Measurements from ENCODE around the gene INS.
"Not testable (repeated sequence)": the region's sequence is repeated elsewhere in the genome, so short reads cannot be mapped to it uniquely, and the experiment has no call there.

Gene INS

DNA sequence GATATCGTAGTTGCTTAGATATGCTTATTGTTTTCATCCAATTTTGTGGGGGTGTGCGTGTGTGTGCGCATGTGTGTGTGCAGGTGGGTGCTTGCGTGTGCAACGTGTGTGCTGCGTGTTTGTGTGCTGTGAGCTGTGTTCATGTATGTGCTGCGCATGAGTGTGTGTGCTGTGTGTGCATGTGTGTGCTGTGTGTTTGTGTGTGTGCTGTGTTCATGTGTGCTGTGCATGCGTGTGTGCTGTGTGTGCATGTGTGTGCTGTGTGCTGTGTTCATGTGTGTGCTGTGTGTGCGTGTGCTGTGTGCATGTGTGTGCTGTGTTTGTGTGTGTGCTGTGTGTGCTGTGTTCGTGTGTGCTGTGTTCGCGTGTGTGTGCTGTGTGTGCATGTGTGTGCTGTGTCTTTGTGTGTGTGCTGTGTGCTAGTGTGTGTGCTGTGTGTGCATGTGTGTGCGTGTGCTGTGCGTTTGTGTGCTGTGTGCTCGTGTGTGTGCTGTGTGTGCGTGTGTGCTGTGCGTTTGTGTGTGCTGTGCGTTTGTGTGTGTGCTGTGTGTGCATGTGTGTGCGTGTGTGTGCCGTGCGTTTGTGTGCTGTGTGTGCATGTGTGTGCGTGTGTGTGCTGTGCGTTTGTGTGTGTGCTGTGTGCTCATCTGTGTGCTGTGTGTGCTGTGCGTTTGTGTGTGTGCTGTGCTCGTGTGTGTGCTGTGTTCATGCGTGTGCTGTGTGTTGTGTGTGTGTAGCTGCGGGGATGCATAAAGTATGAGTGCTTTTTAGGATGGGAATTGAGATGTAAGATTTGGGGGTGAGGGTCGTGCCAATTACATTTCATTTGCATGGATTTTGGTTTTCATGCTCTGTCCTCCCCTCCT is 29.4 kb downstream of the INS start:
- DNase-seq (ENCODE audit: low read depth): no peak

DNA sequence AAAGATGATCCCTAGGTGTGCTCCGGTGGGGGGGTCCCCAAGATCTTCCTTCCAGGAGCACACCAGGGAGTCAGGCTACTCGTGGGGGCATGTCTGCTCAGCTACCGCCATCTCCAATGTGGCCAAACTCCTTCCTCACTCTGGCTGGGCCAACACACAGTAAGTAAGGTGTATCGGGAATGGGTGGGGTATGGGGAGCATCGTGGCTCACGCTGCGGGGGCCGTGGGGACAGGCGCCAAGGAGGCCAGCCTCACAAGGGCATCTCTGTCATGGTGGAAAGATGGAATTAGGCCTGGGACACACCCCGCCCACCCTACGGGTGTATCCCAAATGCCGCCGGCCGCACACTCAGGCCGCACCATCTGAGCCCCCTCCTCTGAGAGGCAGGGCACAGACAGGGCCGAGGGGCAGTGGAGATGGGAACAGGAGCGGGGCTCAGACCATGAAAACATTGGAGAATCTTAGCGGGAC is 30.1 kb downstream of the INS start:
- DNase-seq (ENCODE audit: low read depth): no peak

DNA sequence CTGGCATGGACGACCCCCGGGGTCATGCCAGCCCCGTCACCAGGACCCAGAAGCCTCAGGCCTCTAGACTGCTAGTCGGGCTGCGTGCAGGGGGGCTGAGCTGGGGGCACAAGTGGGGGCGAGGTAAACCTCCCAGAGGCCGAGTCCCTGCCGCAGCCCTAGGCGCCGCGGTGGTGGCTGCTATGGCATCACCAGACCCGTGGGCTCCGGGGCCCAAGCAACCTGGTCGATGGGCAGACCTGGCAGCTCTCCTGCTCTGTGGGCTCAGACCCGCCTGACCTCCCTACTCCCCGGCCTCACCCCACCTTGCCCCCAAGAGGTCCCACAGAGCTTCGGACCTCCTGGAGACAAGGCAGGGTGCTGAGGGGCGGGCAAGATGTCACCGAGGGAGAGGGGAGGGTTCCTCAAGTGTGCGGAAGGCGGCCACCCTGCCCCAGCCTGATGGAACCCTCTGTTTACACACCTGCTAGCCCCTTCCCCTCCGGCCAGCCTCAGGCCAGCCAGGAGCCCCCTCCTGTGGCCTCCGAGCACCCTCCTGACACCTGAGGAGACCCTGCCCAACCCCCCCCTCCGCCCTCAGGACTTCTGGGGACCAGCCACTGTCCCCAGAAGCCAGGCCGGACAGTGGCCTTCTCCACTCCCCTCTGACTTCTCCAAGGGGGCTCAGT is 31.2 kb downstream of the INS start:
- no peak for DNase-seq (ENCODE audit: low read depth)

DNA sequence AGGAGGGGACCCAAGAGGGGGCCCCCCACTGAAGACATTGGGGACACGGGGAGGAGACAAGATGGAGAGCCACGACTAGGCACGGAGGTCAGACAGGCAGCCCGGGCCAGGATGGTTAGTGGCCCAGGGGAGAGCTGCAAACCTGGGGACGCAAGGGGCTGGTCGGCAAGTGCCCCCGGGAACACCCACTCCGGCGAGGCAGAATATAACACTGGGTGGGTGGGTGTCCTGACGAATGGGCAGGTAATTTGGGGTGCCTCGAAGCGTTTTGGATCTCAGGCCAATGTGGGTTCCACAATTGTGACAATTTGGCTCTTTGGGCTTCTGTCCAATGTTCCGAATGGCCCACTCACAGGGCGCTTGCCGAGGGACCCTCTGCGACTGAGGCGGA is 31.7 kb downstream of the INS start:
- no peak for DNase-seq (ENCODE audit: low read depth)

DNA sequence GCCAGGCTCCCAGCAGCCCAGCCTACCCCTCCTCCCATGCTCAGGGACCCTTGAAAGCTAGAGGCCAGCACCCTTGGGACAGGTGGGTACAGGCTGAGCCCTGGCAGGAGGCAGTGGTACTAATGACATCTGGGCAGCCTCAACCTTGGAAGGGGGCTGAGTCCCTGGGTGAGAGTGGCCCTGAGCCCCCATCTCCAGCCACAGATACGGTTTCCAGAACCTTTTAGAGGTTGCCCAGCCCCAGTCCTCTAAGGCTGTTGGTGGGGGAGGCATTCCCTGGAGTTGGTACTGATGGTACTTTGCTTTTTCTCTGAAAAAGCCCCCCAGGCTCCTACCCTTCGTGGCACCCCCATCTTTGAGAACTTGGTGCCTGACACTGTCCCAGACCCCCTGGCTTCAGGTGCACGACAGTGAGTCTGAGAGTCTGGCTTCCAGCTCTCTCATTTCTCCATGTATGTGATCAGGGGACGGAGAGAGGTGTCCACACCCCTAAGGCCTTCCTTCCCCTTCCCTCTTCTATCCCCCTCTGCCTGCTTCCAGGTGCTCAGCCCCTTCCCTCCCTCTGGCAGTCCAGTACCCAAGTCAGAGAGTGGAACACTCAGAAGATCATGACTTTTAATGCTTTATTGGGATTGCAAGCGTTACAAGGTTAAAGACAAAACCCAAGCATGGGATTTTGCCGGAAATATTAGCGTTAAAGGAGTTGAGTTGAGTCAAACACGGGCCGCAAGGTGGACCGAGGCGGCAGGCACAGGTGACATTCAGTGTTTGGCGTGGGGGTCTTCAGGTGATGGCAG is 32.3 kb downstream of the INS start:
- DNase-seq (ENCODE audit: low read depth): no peak

DNA sequence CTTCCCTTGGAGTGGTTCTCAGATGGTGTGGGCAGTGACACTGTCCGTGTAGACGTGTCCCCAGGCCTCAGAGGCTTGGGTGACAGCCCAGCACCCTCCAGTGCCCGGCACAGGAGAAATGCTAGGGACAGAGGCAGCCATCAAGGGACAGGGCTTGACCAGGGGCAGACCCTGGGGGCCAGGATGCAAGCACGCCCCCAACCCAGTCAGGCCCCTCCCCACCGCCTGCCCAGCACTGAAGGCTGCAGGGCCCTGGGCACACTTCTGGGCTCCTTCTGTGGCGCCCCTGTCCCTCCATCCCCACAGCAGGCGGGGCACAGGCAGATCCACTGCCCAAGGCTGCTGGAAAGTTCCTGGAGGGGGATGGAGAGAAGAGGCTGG is 32.9 kb downstream of the INS start:
- no peak for DNase-seq (ENCODE audit: low read depth)

DNA sequence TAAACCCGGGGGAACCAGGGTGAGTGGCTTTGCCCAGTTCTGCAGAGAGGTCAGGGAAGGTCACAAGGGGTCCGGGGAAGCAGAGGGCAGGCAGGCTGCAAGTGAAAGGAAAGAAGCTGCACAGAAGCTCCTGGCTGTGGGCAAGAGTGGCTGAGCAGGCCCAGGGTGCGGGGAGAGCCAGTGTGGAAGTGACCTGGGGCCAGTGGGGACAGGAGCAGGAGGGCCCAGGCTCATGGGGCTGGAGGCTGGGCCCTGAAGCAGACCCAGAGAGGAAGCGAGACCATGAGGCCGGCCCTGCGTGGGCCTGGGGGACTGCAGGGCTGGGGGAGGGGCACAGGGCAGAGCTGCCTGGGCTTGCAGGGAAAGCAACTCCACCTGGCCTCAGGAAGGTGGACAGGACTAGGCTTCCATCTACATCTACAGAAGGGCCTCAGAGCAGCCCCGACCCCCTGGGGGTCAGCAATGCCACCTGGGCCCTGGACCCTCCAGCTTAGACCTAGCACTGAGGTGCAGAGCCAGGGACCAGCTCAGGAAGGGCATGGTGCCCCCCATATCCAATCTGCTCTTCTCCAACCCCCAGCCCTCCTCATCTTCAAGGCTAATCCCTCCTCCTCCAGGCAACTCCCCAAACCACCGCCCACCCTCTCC is 33.4 kb downstream of the INS start:
- no peak for DNase-seq (ENCODE audit: low read depth)

DNA sequence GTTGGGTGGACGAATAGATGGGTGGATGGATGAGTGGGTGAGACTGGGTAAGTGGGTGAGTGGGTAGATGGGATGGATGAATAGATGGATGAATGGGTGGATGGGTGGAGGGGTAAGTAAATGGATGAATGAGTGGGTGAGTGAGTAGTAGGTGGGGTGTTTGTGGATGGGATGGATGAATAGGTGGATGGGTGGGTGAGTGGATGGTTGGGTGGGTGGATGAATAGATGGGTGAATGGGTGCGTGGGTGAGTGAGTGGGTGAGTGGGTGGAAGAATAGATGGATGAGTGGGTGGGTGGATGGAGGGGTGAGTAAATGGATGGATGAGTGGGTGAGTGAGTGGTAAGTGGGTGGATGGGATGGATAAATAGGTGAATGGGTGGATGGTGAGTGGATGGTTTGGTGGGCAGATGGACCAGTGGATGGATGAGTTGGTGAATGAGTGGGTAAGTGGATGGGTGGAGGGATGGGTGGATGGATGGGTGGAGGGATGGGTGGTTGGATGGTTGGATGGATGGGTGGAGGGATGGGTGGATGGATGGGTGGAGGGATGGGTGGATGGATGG is 34.4 kb downstream of the INS start:
- DNase-seq (ENCODE audit: low read depth): no peak

DNA sequence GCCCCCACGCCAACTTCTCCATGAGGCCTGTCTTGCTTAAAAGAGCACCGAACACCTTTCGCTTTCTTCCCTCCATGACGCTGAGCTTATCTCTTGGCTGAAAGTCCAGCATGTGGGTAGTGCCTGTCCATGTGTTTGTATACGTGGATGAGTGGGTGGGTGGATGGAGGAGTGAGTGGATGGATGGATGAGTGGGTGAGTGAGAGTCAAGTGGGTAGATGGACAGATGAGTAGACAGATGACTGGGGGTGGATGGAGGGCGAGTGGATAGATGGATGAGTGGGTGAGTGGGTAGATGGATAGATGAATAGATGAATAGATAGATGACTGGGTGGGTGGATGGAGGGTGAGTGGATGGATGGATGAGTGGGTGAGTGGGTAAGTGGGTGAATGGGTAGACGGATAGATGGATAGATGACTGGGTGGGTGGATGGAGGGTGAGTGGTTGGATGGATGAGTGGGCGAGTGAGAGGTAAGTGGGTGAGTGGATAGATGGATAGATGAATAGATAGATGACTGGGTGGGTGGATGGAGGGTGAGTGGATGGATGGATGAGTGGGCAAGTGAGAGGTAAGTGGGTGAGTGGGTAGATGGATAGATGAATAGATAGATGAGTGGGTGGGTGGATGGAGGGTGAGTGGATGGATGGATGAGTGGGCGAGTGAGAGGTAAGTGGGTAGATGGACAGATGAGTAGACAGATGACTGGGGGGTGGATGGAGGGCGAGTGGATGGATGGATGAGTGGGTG is 36.1 kb downstream of the INS start:
- not testable (repeated sequence) for DNase-seq (ENCODE audit: low read depth)

DNA sequence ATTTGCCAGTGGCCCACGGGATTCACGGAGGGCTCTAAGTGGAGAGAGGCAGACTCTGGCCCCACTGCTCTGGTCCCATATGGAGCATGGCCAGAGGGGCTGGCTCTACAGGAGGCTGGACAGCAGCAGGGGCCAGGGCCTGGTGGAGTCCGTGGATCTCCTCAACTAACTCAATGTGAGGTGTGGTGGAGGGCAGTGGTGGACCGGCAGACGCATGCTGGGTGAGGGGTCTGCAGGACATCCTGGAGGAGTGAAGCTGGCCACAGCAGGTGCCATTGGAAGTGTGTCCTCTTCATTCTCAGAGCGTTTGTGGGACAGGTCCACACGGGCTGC is 37.4 kb downstream of the INS start:
- no peak for DNase-seq (ENCODE audit: low read depth)

DNA sequence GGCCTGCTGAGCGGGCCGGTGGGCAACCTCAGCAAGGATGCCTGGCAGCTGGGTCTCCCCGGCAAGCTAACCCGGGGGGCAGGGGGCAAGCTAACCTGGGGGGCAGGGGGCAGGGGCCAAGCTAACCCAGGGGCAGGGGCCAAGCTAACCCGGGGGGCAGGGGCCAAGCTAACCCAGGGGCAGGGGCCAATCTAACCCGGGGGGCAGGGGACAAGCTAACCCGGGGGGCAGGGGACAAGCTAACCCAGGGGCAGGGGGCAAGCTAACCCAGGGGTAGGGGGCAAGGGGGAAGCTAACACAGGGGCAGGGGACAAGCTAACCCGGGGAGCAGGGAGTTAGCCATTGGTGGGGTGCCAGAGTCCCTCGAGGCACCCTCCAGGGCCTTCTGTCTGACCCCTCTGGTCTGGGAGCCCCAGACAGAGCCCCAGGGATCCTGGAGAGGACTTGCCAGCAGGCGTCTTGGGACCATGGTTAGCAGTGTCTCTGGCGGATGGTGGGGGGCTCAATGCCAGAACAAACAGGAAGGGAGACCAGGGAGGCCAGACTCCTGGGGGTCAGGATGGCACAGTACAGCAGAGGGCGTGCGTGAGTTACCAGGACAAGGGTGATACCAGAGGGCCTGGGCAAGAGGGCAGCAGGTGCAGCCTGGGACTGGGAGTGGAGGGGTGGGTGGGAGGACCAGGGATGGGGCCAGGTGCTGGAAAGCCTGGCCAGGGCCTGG is 37.9 kb downstream of the INS start:
- DNase-seq (ENCODE audit: low read depth): no peak

DNA sequence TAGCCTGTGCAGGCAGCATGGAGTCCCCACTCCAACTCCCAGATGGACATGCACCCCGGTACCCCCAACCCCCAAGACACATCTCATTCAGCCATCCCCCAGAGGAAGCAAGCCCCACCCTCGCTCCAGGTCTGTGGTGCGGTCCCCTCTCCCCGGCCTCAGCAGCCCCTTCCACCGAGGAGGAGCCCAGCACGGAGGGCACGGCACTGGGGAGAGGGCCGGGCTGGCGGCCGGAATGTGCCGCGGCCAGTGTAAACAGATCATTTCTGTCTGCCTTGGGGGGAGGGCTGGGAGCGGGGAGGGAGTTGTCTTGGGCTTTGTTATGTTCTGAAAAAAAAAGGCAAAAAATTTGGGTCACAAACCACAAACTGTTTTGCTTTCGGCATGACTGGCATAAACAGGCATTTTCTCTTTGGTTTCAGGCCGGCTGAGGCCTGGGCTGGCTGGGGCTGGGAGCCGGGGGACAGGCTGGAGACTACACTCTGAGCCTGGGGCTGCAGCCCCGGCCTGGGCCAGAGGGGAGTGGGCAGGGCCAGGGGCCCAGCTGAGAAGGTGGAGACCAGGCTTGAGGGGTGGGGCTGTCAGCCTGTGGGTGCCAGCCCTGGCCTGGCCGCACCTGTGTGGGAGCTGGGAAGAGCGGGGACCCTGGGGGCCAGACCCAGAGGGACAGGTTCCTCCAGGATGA is 38.6 kb downstream of the INS start:
- peak; percentile 26 for DNase-seq (ENCODE audit: low read depth)

DNA sequence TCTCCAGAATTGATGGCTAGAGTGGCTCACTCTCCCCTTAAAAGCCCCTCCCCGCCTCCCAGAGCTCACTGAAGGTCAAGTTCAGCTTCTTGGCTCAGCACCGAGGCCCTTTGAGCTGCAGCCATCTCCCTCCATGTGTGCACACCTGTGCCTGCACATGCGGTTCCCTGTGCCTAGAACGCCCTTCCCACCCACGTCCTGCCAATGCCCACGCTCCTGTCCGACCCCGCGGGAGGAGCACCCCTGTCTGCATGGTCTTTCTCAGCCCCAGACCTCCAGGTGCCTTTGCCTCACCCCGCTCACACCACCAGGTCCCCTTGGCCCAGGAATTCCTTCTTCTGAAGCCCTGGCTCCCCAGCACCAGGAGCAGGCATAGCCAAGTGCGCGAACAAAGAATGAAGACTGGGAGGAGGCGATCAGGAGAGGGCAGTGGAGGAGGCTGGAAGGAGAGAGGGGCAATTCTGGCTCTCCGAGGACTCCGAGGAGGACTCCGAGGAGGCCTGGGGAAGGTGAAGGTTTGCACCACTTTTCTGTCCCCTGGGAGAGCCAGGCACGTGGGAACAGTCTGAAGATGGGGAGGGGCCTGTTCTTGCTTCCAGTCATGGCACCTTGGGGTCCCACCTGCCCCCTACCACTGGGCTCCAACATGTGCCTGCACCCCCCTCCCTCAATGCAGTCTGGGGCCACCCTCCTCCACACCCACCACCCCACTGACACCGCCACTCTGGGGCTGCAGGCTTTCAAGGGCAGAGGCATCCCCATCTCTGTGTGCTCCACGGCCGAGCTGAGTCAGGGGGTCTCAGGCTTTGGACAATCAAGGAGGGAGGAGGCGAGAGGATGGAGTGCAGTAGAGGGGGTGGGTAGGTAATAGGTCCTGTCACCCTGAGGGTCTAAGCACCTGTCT is 39.5 kb downstream of the INS start:
- DNase-seq (ENCODE audit: low read depth): no peak

DNA sequence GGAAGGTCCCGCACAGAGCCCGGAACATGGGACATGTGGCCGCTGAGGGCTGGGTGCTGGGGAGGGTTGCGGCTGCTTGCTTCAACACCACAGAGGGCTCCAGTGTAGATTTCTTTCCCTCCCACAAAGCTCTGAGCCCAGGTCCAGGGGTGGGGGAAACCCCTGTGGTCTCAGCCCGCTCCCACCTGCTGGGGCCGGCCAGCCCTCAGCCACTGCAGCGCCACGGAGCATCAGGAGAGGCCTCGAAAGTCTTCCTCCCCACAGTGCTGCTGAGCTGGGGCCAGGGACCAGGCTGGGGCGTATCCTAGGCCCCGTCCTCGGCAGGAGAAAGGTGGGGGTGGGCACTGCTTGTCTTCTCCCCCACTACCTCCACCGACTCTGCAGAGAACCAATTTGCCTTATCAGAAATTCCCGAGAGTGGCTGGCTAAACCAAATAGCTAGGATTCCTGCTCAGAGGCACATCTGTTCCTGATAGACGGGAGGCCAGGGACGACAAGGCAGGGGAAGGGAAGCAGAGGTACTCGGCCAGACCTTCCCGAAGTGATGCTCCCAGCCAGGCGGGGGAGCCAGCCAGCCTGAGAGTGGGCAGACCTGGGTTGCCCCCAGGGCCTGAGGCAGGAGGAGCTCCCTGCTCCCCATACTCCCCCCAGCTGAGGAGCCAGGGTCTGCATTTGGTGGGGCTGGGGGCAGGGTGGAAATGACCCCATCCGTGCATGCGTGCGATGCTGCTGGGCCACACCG is 40.5 kb downstream of the INS start:
- DNase-seq (ENCODE audit: low read depth): no peak

DNA sequence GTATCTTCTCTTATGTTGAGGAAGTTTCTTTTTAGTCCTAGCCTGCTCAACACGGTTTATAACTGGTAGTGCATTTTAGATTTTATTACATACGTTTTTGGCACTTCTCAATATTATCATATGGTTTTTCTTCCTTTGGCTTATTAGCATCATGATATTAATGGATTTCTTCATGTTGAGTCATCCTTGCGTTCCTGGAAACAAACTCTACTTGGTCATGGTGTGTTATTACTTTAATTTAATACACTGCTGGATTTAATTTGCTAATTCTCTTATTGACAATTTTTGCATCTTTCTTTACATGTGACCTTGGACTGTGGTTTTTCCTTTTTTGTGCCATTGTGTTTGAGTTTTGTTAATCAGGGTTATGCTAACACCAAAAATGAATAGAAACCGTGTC is 42.3 kb downstream of the INS start:
- no peak for DNase-seq (ENCODE audit: low read depth)

DNA sequence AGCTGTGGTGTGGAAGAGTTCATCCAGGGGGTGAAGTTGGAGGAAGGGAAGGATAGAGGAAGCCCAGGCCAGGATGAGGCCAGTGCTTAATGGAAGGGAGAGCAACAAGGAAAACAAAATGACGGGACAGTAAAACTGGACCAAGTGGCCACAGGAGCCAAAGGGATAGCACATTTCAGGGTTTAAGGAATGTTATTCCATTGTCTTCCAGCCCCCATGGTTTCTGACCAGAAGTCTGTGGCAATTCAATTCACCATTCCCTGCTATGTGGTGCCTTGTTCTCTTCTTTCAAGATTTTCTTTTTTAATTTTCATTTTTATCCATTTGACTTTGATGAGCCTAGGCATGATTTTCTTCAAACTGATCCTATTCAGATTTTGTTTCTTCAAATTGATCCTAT is 44.3 kb downstream of the INS start:
- no peak for DNase-seq (ENCODE audit: low read depth)

DNA sequence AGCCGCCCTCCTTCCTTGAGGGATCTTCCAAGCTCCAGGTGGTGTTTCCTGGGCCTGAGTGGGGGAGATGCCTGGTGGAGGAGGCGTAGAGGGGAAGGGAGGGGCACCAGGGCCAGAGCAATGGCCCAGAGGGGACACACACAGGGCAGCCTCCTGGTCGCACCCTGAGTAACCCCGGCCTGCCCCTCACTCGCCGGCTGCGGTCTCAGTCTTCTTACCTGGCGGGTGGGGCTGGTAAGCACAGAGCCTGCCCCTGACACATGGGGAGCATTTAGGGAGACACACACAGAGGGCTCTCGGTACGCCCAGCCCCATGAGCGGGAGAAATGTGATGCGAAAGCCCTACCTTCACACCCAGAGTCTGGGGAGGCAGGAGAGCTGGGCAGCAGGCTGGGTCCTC is 45.7 kb downstream of the INS start:
- DNase-seq (ENCODE audit: low read depth): no peak

All from ELR (cell line).